ENCODE data around the gene LCN15. TPM values are rescaled to one million over a fixed set of nuclear protein-coding genes. Genes with fewer than 3 reads are reported as not detected.

The LCN15 gene
- total RNA-seq, 1 donor from 2014 or later, result 0.29 TPM

GRCh38 chr9:136741883-136742571 lies 22.3 kb downstream of the LCN15 start:
- no peak for DNase-seq (ENCODE audit: extremely low read depth, low read depth, low spot score)

GRCh38 chr9:136740971-136741882 lies 23.1 kb downstream of the LCN15 start:
- no peak for DNase-seq (ENCODE audit: extremely low read depth, low read depth, low spot score)

- DNase-seq (ENCODE audit: extremely low read depth, low read depth, low spot score), result no peak
Observed at GRCh38 chr9:136740491-136740890, 23.8 kb downstream of the LCN15 start.

GRCh38 chr9:136740069-136740468 lies 24.2 kb downstream of the LCN15 start:
- no peak for DNase-seq (ENCODE audit: extremely low read depth, low read depth, low spot score)

GRCh38 chr9:136739509-136739908 lies 24.8 kb downstream of the LCN15 start:
- no peak for DNase-seq (ENCODE audit: extremely low read depth, low read depth, low spot score)

- DNase-seq (ENCODE audit: extremely low read depth, low read depth, low spot score), result no peak
Observed at GRCh38 chr9:136738960-136739359, 25.4 kb downstream of the LCN15 start.

- no peak for DNase-seq (ENCODE audit: extremely low read depth, low read depth, low spot score)
Observed at GRCh38 chr9:136735812-136736480, 28.4 kb downstream of the LCN15 start.

GRCh38 chr9:136734837-136735496 lies 29.4 kb downstream of the LCN15 start:
- DNase-seq (ENCODE audit: extremely low read depth, low read depth, low spot score), result no peak

GRCh38 chr9:136733611-136734010 lies 30.7 kb downstream of the LCN15 start:
- DNase-seq (ENCODE audit: extremely low read depth, low read depth, low spot score), result no peak

GRCh38 chr9:136732444-136733178 lies 31.7 kb downstream of the LCN15 start:
- DNase-seq (ENCODE audit: extremely low read depth, low read depth, low spot score), result no peak

GRCh38 chr9:136729926-136730325 lies 34.4 kb downstream of the LCN15 start:
- no peak for DNase-seq (ENCODE audit: extremely low read depth, low read depth, low spot score)

- DNase-seq (ENCODE audit: extremely low read depth, low read depth, low spot score), result no peak
Observed at GRCh38 chr9:136729144-136729543, 35.2 kb downstream of the LCN15 start.

GRCh38 chr9:136728548-136729123 lies 35.7 kb downstream of the LCN15 start:
- no peak for DNase-seq (ENCODE audit: extremely low read depth, low read depth, low spot score)

GRCh38 chr9:136728080-136728547 lies 36.2 kb downstream of the LCN15 start:
- no peak for DNase-seq (ENCODE audit: extremely low read depth, low read depth, low spot score)

GRCh38 chr9:136726631-136727191 lies 37.6 kb downstream of the LCN15 start:
- no peak for DNase-seq (ENCODE audit: extremely low read depth, low read depth, low spot score)

GRCh38 chr9:136726118-136726517 lies 38.2 kb downstream of the LCN15 start:
- DNase-seq (ENCODE audit: extremely low read depth, low read depth, low spot score), result no peak

GRCh38 chr9:136725612-136726011 lies 38.7 kb downstream of the LCN15 start:
- DNase-seq (ENCODE audit: extremely low read depth, low read depth, low spot score), result no peak

GRCh38 chr9:136724772-136725171 lies 39.5 kb downstream of the LCN15 start:
- DNase-seq (ENCODE audit: extremely low read depth, low read depth, low spot score), result no peak

GRCh38 chr9:136723989-136724388 lies 40.3 kb downstream of the LCN15 start:
- no peak for DNase-seq (ENCODE audit: extremely low read depth, low read depth, low spot score)

All from glomerular endothelial cell (primary cell).